Amygdala (tissue), 56 donors: ENCODE measurements around the gene TSC22D3.
"Not testable (repeated sequence)": the region's sequence is repeated elsewhere in the genome, so short reads cannot be mapped to it uniquely, and the experiment has no call there.

Experiments used
- DNase-seq, 56 donors: peaks; one replicate each; lab custom pipeline; 2025; lab: John Stamatoyannopoulos, UW

TSC22D3 gene

DNA sequence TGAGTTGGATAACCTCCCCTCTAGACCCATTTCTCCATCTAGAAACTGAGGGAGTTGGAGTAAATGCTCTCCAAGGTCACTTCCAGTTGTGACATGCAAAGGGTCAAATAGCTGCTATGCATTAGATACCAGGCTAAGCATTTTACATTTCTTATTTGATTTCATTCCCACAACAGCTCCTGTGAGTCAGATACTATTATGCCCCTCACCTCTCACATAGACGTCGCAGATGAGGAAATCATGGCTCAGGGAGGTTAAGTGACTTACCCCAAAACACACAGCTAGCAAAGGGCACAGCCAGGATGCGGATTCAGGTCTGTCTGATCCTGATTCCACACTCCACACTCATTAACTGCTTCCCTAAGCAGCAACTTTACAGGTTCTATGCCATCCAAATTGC, 89.6 kb downstream of the TSC22D3 start:
- no peak for DNase-seq

- DNase-seq: not testable (repeated sequence)
Measured at GRCh38 chrX:107685586-107685985, 90.0 kb downstream of the TSC22D3 start.

GRCh38 chrX:107684956-107685385, 90.6 kb downstream of the TSC22D3 start:
- DNase-seq: peak in 19 of 56 donors; percentile 0 to 29 (median 6)

- DNase-seq: no peak
Measured at GRCh38 chrX:107683931-107684330, 91.7 kb downstream of the TSC22D3 start.

DNA sequence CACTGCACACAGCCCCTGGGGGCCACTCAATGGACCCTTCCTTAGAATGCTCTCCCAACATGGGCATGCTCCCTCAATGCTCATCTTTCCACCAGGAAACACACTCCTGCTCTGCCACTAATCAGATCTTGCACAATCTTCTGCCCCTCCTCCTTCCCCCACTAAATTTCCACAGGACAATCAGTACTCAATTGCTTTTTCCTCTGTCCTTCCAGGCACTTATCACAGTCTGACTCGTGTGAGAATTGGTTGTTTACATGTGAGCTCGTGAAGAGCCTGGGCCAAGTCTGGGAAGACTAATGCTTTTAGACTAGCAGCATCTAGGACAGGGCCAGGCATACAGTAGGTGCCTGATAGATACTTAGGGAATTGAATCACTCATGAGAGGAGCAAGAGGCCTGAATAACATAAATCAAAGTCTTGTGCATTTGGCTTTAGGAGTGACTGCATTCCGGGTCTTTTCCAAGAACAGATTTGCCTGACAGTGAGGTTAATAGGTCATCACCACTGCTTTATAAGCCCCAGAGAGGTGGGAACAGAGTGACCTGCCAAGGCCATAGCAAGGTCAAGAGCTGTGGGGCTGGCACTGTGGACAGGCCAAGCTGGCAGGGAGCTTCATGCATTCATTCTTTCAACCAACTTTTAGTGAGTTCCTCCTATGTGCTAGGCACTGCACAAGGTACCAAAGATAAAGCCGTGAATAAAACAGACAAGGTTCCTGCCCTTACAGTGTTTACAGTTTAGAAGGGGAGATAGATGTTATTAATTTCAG, 92.3 kb downstream of the TSC22D3 start:
- no peak for DNase-seq

- no peak for DNase-seq
Measured at GRCh38 chrX:107682256-107682655, 93.3 kb downstream of the TSC22D3 start.

DNA sequence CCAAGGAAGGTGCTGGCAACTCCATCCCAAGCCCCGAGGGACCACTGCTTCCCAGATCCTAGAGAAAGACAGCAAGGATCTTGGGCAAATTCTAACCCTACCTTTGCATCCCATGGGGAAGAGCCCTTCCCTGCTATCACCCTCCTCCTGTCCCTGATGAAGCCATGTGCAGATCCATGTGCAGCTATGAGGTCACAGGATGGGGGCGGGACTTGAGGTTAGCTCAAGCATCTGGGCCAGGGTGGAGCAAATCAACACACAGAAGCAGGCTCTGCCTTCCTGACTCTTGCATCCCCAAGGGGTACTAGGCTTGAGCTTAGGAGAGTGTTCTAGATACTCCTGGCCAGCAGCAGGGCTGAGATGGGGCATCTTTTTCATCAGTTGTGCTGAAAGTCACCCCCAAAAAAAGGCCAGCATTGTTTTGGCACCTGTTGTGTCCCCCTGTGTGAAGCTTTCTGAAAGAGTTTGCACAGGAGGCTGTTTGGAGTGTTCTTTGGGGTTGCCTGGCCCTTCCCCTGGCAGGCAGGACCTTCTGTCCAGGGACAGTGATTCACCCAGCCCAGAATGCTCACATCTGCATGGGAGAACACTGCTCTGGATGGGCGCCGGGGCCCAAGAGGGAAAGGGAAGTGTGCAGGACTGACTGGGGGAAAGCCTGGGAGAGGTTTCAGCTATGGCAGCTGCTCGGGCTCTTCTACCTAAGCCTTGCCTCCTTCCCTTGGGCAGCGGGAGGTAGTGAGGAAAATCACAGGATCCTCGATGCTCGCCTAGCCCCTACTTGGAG, 96.4 kb downstream of the TSC22D3 start:
- DNase-seq: no peak

DNA sequence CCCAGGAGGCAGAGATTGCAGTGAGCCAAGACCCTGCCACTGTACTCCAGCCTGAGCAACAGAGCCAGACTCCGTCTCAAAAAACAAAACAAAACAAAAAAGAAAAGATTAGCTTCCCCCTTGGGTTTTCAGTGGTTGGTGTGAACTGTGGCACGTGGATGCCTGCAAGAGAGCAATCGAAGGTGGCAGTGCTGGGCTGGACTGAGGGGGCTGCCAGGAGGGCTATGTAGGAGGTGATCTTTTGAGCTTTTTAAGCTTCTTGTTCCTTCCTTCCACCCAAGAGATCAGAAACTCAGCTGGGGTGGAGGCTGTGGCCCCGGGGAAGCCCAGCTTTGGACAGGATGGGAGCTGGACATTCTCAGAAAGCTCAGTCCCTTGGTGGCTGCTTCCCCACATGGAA, 97.7 kb downstream of the TSC22D3 start:
- DNase-seq: no peak

GRCh38 chrX:107677501-107677901, 98.1 kb downstream of the TSC22D3 start:
- DNase-seq: no peak

DNA sequence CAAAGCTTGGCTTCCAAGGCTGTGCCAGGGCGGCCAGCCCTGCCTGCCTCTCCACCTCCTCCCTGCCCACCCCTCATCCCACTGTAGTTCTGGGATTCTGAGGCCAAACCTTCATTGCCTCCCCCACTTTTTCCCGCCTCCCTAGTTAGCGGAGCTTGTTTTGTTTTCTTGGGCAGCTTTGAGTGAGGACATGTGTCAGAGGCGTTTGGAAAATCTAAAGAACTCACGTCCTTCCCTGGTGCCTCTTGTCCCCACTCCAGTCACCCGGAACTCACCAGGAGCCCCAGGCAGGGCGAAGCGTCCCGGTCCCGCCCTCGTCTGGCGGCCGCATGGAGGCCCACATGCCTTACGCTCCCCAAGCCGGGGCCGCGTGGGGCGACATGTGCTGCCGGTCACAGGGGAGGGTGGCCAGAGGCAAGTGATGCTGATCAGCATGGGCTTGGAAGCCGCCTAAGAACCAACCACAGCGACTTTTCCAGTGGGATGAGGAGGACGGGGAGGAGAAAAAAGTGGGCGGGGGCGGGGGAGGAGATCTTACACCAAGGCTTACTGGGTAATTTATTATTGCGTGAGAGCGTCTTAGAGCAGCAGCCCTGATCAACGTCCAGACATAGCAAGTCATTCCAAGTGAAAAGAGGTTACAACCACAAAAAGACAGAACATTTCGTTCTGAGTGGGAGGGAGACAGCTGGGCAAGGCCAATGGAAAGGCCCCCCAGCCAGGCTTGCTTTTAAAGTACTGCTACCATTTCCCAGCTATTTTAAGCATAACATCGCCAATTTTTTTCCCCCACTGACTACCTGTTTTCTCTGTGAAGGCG, 98.8 kb downstream of the TSC22D3 start:
- DNase-seq: peak in 34 of 56 donors; percentile 1 to 51 (median 16)

DNA sequence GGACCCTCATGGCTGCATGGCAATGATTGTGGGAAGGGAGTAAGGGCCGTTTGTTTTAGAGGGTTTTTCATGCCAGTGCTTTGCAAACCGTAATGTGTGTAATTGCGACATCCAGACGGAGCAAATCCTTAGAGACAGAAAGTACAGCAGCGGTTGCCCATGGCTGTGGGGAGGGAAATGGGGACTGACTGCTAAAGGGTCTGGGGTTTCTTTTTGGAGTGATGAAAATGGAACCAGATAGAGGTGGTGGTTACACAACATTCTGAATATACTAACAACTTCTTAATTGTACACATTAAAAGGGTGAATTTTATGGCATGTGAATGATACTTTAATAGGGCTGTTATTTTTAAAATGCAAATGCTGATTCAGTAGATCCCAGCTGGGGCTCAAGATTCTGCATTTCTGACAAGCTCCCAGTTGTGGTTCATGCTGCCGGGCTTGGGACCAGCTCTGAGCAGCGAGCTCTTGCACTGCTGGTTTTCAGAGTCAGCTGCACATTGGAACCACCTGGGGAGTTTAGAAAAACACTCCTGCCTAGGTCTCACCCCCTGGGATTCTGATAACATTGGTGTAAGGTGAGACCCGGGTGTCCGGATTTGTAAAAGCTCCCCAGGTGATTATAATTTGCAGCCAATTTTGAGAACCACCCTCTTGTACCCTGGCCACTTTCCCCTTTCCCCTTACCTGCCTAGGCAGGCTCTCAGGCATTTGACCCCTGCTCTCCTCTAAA, 99.6 kb downstream of the TSC22D3 start:
- DNase-seq: peak in 9 of 56 donors; percentile 0 to 21 (median 6)

- no peak for DNase-seq
Measured at GRCh38 chrX:107675365-107675654, 100.3 kb downstream of the TSC22D3 start.

GRCh38 chrX:107674480-107675364, 100.9 kb downstream of the TSC22D3 start:
- DNase-seq: peak in 3 of 56 donors; percentile 0 to 8 (median 2)

- DNase-seq: peak in 7 of 56 donors; percentile 1 to 18 (median 11)
Measured at GRCh38 chrX:107673933-107674479, 101.6 kb downstream of the TSC22D3 start.

GRCh38 chrX:107673431-107673830, 102.2 kb downstream of the TSC22D3 start:
- no peak for DNase-seq

GRCh38 chrX:107672955-107673378, 102.6 kb downstream of the TSC22D3 start:
- DNase-seq: peak in 17 of 56 donors; percentile 1 to 23 (median 8)

- DNase-seq: not testable (repeated sequence)
Measured at GRCh38 chrX:107671256-107671655, 104.3 kb downstream of the TSC22D3 start.

- no peak for DNase-seq
Measured at GRCh38 chrX:107669885-107670628, 105.5 kb downstream of the TSC22D3 start.
